Spleen (tissue), 11 donors: ENCODE data around the gene ABCA7. TPM values are rescaled to one million over a fixed set of nuclear protein-coding genes. Genes with fewer than 3 reads are reported as not detected.

Source experiments
- DNase-seq: peaks from one replicate; pipeline ENCODE4 v3.0.0-alpha.2; 2020
- H3K27ac ChIP-seq, 8 donors: fragments of 200-600 bp; sonication (generic) in 7 of 8; 1 replicate in 4 of 8; 2 replicates in 4 of 8; pipeline versions ENCODE4 v1.5.0 to v1.8.0; 2016 to 2021; ENCODE audit warnings: inconsistent platforms in 4 of 8, mild to moderate bottlenecking in 4 of 8, moderate library complexity in 1 of 8
- H3K27me3 ChIP-seq, 7 donors: fragments of 200-600 bp; sonication (generic) in 6 of 7; replicated peaks in 1 of 7; 1 replicate in 4 of 7; 2 replicates in 3 of 7; pipeline versions ENCODE4 v1.5.0 to v1.8.0; 2016 to 2021; ENCODE audit warnings: inconsistent platforms in 3 of 7, mild to moderate bottlenecking in 1 of 7
- H3K36me3 ChIP-seq, 6 donors: fragments of 200-600 bp; sonication (generic) in 5 of 6; 1 replicate in 4 of 6; 2 replicates in 2 of 6; pipeline versions ENCODE4 v1.5.0 to v1.8.0; 2016 to 2021; ENCODE audit warnings: inconsistent platforms in 2 of 6
- H3K4me1 ChIP-seq, 6 donors: fragments of 200-600 bp; sonication (generic) in 5 of 6; 1 replicate in 3 of 6; 2 replicates in 3 of 6; pipeline versions ENCODE4 v1.5.0 to v1.8.0; 2016 to 2021; ENCODE audit warnings: inconsistent platforms in 3 of 6
- H3K4me3 ChIP-seq, 8 donors: fragments of 200-600 bp; sonication (generic) in 7 of 8; 1 replicate in 4 of 8; 2 replicates in 4 of 8; pipeline versions ENCODE4 v1.5.0 to v1.8.0; 2016 to 2021; ENCODE audit warnings: inconsistent platforms in 4 of 8, mild to moderate bottlenecking in 4 of 8, moderate library complexity in 2 of 8
- H3K9me3 ChIP-seq, 8 donors: fragments of 200-600 bp; sonication (generic) in 7 of 8; 1 replicate in 4 of 8; 2 replicates in 4 of 8; pipeline versions ENCODE4 v1.5.0 to v1.8.0; 2016 to 2021; ENCODE audit warnings: inconsistent platforms in 4 of 8
- CTCF ChIP-seq, 11 experiments: fragments of 200-600 bp in 7 of 11; fragments of 450-650 bp in 4 of 11; sonication (generic) in 4 of 11; IDR thresholded peaks in 8 of 11; conservative IDR thresholded peaks in 3 of 11; 1 replicate in 7 of 11; 2 replicates in 4 of 11; pipeline versions ENCODE4 v1.4.0 to v1.8.0; 2016 to 2021; ENCODE audit warnings: antibody characterized with exemption in 11 of 11, inconsistent platforms in 4 of 11, mild to moderate bottlenecking in 1 of 11
- POLR2A ChIP-seq, 3 donors: fragments of 450-650 bp; IDR thresholded peaks; one replicate each; pipeline ENCODE4 v1.5.1; 2017; ENCODE audit warnings: antibody characterized with exemption in 3 of 3, mild to moderate bottlenecking in 1 of 3
- POLR2AphosphoS5 ChIP-seq, 3 donors: sonication (generic); formaldehyde crosslinking; IDR thresholded peaks; one replicate each; pipeline ENCODE4 v1.5.1; 2017; ENCODE audit warnings: antibody characterized with exemption in 3 of 3
- WGBS, 5 donors: extraction: QIAGEN DNeasy Blood & Tissue Kit in 3 of 5; methylation state at CpG; one replicate each; pipeline versions ENCODE4 v1.1.5 to v1.1.7; 2013 to 2018; 5-methylcytosine and 5-hydroxymethylcytosine counted together
- intact Hi-C: fragments of 100-400 bp; cut with DNase I; formaldehyde crosslinking; loops from one replicate; pipeline ENCODE4 v1.15.0; 2023; ENCODE audit warnings: low total_unique reads
- polyA plus RNA-seq, 3 donors: library from polyadenylated mRNA; stranded (reverse); fragments of 200-250 nt; gene quantifications; one replicate each; pipeline ENCODE4 v1.2.1, GENCODE V29; 2013
- total RNA-seq, 7 donors: library from RNA; depleted of rRNA in 3 of 7; stranded (reverse); fragments of >200 nt in 3 of 7; fragmentation: NEBNext Ultra II Directional in 4 of 7; extraction: Animal tissue kit (Norgen Biotek cat#: 25700) in 4 of 7; gene quantifications; one replicate each; pipeline versions ENCODE4 v1.1.0 to v1.2.1, GENCODE V29; 2016 to 2021
- donor health status: healthy with polysubstance abuse.
- donor health status: DM: no; HTN: no; CAD: no; lungs with moderate emphysema.
- donor health status: DM: no; HTN: no; CAD: no.
- donor health status: Bipolar disorder and iron deficiency.
- donor health status: healthy.
- donor health status: DM: no; HTN: no; CAD: no.
- donor health status: DM: yes; HTN: yes; CAD: no.

ABCA7 gene
- total and polyA plus RNA-seq, 10 donors = 64.6 to 197 (median 102) TPM

GRCh38 chr19:1042689-1043511 lies 3.0 kb downstream of the ABCA7 start:
- intact Hi-C loops = no loop called here
- no peak overlapping the region for H3K4me3 ChIP-seq
- 73 to 91% (median 87%) methylated on average over 12 to 23 of the region's 23 CpGs for WGBS, 5 donors
- peaks cover 0 to 71% (median 30%) of the 10 kb centered on the region in 6 donors for H3K36me3 ChIP-seq
- peaks cover 28 to 72% (median 55%) of the 10 kb centered on the region in 6 donors for H3K4me1 ChIP-seq
- TF ChIP-seq POLR2A (IDR thresholded peaks at IDR 0.05) (no peak), CTCF (IDR thresholded peaks at IDR 0.05 in 8 of 11, conservative IDR thresholded peaks at IDR 0.05 in 3 of 11) (no peak), POLR2AphosphoS5 (IDR thresholded peaks at IDR 0.05) (peak in 1 of 3 donors; percentile 6)
- peak; percentile 75 for DNase-seq
- no peaks in the 10 kb centered on the region for H3K27me3 ChIP-seq
- H3K27ac ChIP-seq = no peak overlapping the region
- H3K9me3 ChIP-seq = no peaks in the 10 kb centered on the region

GRCh38 chr19:1045247-1045603 lies 5.3 kb downstream of the ABCA7 start:
- peaks cover 10 to 49% (median 32%) of the 10 kb centered on the region in 6 donors for H3K4me1 ChIP-seq
- no peaks in the 10 kb centered on the region for H3K27me3 ChIP-seq
- WGBS, 5 donors = 78 to 89% (median 80%) methylated on average over 10 of the region's 10 CpGs
- no peak for DNase-seq
- H3K9me3 ChIP-seq = no peaks in the 10 kb centered on the region
- no peak overlapping the region for H3K27ac ChIP-seq
- TF ChIP-seq CTCF (IDR thresholded peaks at IDR 0.05 in 8 of 11, conservative IDR thresholded peaks at IDR 0.05 in 3 of 11) (no peak), POLR2AphosphoS5 (IDR thresholded peaks at IDR 0.05) (no peak), POLR2A (IDR thresholded peaks at IDR 0.05) (no peak)
- no peak overlapping the region for H3K4me3 ChIP-seq
- intact Hi-C loops = no loop called here
- H3K36me3 ChIP-seq = peaks cover 0 to 64% (median 30%) of the 10 kb centered on the region in 6 donors

- H3K27me3 ChIP-seq = no peaks in the 10 kb centered on the region
- no peak overlapping the region for H3K27ac ChIP-seq
- H3K9me3 ChIP-seq = no peaks in the 10 kb centered on the region
- H3K4me1 ChIP-seq = peaks cover 9 to 39% (median 22%) of the 10 kb centered on the region in 6 donors
- WGBS, 5 donors = 94 to 96% (median 95%) methylated on average over 30 to 33 of the region's 33 CpGs
- intact Hi-C loops = no loop called here
- peaks cover 0 to 68% (median 30%) of the 10 kb centered on the region in 6 donors for H3K36me3 ChIP-seq
- TF ChIP-seq CTCF (IDR thresholded peaks at IDR 0.05 in 8 of 11, conservative IDR thresholded peaks at IDR 0.05 in 3 of 11) (no peak), POLR2A (IDR thresholded peaks at IDR 0.05) (no peak), POLR2AphosphoS5 (IDR thresholded peaks at IDR 0.05) (no peak)
- no peak overlapping the region for H3K4me3 ChIP-seq
- DNase-seq = no peak
These were observed 6.3 kb downstream of the ABCA7 start for GRCh38 chr19:1046117-1046626.
